Epidermal melanocyte (primary cell): ENCODE measurements around the gene KIF3B.
"Not testable (repeated sequence)": the region's sequence is repeated elsewhere in the genome, so short reads cannot be mapped to it uniquely, and the experiment has no call there.

ENCODE experiments used
- DNase-seq: peaks from one replicate; pipeline ENCODE4 v3.0.0; 2011; ENCODE audit warnings: low spot score; ENCODE audit not compliant: insufficient read length

The KIF3B gene

DNA sequence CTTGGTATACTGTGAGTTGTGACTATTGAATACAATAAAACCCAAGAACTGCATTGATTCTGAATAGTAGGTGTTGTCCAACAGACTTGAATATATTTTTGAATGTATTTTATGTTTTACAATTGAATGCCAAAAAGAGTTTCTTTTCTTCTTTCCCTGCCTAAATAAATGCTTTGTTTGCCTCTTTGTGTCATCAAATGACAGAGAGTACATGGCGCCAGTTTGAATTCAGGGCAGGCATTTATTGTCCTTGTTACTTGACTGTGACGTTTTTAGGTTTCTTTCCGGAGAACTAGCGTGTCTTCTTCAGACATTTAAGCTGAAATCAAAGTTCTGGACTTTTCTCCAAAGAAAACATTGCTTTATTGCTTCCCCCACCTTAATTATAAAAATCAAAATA, 16.6 kb downstream of the KIF3B start:
- DNase-seq, result no peak

DNA sequence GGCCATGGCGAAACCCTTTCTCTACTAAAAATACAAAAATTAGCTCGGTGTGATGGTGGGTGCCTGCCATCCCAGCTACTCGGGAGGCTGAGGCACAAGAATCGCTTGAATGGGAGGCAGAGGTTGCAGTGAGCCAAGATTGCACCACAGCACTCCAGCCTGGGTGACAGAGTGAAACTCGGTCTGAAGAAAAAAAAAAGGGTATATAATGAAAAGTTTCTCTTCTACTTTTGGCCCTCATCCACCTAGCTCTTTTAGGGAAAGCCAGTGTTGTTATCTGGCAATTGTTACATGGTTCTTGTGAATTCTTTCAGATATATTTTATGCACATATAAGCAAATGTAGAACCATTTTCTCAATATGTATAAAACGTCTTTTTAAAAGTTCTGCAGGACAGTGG, 19.0 kb downstream of the KIF3B start:
- no peak for DNase-seq

DNA sequence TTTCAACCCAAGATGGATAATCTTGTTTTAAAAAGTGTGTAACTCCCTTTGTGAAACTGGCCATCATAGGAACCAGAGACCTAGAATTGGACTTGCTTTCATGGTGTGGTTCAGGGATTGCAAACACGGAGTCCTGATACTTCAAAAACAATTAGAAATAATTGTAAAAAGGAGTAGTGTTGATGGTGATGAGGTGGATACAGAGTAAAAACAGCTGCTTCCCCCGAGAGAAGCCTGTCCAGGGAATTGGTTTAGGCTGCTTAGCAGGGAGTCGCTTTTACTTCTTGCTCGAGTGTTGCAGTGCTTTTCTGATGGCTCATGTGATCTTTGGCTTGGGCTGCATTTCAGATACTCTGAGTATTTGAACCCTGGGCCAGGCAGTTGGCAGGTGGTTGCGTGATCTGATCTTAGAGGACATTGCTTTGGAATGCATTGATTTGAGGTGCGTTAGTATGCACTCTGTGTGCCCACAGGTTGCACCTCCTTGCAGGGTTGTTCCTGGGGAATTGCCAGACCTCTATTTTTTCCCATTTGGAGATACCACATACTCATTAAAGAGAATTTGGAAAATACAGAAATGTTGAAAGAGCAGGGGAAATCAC, 19.5 kb downstream of the KIF3B start:
- DNase-seq, result no peak

DNA sequence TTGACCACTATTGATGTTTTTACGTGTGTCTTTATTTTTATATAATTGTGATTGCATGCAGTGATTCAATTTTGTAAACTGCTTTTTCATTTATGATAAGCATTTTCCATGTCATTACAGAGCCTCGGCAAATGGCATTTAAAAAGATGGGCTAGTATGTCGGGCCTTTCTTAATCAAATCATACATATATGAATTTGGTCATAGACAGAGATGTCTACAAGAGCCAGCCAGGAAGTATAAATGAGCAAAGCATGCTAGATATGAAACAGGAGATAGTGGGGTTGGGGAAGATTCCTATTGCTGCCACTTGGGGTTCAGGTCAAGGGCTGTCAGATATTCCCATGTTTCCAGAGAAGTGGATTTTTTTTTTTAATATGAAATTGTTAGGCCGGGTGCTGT, 20.0 kb downstream of the KIF3B start:
- no peak for DNase-seq

DNA sequence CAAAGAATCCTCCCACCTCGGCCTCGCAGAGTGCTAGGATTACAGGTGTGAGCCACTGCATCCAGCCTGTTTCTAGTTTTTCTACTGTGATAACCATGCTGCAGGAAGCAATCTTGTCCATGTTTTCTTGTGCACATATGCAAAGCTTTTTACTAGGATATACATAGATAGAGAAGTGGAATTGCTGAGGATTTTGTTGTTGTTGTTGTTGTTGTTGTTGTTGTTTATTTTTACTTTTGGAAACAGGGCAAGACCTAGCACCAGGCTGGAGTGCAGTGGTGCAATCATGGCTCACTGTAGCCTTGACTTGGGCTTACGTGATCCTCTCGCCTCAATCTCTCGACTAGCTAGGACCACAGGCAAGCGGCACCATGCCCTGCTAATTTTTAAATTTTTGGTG, 23.2 kb downstream of the KIF3B start:
- DNase-seq, result no peak

DNA sequence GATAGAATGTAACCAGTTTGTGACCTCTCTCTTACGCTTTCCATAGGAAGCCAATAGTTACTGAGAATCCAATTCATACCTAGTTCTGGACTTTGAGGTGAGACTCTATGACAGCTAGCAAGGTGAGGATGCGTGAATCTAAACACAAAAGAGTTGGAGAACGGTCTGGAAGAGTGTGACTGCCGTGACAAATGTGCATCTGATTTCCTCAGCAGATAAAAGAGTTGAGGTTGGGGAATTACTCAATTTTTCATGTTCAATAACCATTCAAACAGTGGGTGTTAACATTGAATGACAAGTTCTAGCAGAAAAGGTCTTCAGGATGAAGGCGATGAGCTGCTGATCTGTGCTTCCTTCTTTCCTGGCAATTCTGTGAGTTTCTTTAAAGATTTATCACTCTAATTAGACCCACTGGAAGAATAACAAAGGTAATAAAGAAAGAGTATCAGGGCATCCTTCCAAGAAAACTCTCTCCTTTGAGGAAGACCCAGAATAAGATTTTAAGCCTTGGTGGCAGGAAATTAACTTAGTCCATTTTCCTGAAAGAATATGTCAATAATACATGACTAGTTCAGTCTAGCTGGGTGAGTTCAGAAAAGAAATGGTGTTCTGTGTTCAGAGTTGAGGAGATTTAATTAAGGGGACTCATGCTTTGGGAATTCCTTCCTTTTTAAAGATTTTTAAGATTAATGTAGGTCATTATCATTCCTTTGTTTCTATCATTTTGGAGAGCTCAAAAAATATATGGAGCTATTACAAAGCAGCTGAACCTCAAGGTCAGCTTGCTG, 24.5 kb downstream of the KIF3B start:
- no peak for DNase-seq

DNA sequence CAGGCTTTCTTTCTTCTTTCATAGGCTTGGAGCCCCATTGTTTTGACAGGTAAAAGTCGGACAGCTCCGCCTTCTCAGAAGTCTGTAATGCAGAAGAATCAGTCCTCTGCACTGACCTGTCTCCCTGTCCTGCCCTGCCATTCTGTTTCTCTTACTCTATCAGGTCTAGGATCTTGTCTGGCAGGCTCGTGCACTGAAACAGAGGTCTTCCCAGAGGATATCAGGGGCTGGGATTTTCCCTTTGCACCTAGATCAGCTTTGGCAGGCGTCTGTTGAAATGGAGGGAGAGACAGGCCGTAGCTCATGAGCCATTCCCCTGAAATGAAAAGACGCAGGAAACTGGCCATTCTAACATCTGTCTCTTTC, 25.0 kb downstream of the KIF3B start:
- DNase-seq, result no peak

DNA sequence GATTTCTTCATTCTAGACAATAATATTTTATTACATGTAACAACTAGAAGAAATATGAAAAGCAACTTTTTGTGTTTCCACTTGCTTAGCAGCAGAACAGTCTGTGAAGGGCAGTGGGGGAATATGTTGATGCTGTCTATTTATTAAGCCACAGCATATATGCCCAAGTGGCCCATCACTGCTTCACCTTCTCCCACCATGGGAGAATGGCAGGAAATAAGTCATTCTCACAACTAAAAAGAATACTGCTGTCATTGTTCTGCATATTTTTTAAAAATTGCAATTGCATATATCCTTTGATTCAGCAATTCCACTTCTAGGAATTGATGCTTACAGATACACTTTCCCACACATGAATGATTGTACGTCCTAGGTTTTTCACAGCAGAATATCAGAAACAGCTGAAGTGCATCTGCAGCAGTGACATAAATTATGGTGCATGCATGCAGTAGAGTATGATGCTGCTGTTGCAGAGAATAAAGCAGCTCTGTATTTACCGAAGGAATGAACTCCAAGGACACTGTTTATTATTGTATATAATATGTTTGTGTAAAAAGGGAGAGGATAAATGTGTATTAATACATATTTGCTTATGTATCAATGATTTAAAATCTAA, 26.8 kb downstream of the KIF3B start:
- no peak for DNase-seq

DNA sequence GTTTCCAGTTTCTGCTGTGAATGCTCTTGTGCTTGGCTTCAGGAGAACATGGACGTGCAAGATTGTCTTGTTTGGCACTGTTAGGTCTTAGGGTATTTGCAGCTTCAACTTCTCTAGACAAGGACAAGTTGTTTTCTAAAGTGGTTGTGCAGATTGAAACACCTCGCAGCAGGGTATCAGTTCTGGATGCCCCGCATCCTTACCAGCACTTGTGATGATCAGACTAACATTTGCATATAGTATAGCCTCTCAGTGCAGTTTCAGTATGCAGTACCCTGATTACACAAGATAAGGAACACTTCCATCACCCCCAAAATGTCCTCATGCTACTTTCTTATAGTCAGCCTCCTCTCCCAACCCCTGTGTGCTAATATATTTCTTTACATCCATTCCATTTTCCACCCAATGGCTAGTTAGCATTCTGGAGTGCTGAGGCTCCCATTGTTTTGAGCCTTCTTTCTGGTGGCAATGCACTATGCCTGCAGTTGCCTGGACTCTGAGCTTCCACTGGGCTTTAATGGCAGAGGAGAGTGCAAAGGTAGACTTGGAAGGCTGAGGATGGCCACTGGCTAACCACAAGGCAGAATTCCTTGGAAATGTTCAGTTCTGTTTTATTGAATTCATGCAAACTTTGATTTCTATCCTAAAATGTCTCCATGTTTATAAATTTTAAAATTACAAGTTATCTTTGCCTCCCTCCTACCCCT, 35.4 kb downstream of the KIF3B start:
- DNase-seq, result no peak

DNA sequence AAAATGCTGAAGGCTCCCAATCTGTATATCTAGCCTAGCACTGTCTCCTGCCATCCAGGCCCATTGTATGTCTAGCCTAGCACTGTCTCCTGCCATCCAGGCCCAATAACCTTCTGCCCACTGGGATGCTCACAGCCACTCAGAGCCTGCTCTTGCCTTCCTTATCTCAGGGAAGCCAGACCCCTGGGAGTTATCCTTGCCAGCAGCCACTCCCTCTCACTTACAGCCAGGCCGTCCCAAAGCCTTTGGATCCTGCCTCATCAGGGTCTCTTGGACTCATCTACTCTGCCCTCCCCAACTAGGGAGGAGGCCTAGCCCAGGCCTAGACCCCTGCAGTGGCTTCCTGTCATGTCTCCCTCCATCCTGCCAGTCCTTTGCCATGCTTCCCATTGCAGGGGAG, 37.3 kb downstream of the KIF3B start:
- no peak for DNase-seq

DNA sequence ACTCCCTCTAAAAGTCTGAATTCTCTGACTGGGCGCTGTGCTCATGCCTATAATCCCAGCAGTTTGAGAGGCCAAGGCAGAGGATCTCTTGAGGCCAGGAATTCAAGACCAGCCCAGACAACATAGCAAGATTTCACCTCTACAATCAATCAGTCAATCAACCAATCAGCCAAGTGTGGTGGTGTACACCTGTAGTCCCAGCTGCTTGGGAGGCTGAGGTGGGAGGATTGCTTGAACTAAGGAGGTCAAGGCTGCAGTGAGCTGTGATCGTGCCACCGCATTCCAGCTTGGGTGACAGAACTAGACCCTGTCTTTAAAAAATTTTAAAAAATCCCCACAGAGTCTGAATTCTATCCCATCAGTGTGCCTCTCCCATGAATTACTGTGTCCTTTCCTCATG, 37.9 kb downstream of the KIF3B start:
- DNase-seq, result no peak

DNA sequence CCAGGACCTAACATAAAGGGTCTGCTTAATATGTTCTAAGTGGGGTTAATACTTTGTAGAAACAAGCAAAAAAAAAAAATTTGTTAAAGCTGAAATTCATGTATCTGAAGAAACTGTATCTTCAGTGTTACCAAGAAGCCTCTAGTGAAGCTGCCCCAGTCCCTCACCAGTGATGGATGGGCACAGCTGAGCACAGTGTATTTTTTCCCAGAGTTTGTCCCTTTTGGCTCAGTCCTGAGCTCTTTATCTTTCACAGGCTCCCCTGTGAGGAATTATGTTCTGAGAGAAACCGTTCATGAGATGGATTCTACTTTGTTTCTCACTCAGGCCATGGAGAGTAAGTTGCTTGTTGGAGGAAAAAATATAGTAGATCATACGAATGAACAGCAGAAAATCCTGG, 38.4 kb downstream of the KIF3B start:
- DNase-seq, result no peak

DNA sequence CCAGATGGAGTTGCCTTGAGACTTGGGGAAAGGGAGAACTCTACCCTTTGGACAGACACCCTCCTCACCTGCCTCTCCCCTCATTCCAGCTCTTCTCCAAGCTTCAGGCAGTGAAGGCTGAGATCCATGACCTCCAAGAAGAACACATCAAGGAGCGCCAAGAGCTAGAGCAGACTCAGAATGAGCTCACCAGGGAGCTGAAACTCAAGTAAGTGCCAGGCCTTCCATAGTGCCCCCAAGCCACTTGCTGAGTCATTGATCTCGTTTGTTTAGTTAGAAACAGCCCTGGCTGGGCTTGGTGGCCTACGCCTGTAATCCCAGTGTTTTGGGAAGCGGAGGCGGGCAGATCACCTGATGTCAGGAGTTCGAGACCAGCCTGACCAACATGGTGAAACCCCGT, 39.2 kb downstream of the KIF3B start:
- no peak for DNase-seq

DNA sequence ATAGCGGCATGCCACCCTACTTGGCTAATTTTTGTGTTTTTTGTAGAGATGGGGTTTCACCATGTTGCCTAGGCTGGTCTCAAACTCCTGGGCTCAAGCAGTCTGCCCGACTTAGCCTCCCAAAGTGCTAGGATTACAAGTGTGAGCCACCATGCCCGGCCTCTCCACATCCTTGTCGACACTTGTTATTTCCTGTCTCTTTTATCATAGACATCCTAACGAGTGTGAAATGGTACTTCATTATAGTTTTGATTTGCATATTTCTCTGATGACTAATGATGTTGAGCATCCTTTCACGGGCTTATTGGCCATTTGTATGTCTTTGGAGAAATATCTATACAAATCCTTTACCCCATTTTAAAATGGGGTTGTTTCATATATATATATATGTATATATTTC, 41.6 kb downstream of the KIF3B start:
- no peak for DNase-seq

DNA sequence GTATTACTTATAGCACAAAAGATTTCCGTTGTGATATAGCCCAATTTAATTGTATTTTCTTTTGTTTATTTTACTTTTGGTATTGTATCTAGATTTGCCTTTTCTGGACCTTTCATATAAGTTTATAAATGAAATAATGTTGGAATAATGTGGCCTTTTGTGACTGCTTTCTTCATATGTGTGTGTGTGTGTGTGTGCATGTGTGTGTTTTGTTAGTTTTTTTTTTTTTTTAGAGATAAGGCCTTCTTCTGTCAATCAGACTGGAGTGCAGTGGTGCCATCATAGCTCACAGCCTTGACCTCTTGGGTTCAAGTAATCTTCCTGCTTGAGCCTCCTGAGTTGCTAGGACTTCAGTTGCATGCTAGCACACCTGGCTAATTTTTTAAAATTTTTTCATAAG, 42.9 kb downstream of the KIF3B start:
- no peak for DNase-seq

DNA sequence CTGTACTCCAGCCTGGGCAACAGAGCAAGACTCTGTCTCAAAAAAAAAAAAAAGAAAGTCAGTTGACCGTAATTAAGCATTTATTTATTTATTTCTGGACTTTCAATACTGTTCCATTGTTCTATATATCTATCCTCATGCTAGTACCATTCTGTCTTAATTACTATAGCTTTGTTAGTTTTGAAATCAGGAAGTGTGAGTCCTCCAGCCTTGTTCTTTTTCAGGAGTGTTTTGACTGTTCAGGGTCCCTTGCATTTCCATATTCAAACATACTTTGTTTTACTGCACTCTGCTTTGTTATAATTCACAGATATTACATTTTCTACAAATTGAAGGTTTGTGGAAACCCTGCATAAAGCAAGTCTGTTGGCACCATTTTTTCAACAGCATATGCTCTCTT, 43.9 kb downstream of the KIF3B start:
- no peak for DNase-seq

DNA sequence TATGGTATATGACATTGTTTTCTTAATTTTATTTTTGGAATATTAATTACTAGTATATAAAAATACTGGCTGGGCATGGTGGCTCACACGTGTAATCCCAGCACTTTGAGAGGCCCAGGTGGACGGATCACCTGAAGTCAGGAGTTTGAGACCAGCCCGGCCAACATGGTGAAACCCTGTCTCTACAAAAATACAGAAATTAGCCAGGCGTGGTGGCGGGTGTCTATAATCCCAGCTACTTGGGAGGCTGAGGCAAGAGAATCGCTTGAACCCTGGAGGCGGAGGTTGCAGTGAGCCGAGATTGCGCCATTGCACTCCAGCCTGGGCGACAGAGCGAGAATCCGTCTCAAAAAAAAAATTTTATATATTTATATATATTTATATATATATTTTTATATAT, 44.8 kb downstream of the KIF3B start:
- not testable (repeated sequence) for DNase-seq

DNA sequence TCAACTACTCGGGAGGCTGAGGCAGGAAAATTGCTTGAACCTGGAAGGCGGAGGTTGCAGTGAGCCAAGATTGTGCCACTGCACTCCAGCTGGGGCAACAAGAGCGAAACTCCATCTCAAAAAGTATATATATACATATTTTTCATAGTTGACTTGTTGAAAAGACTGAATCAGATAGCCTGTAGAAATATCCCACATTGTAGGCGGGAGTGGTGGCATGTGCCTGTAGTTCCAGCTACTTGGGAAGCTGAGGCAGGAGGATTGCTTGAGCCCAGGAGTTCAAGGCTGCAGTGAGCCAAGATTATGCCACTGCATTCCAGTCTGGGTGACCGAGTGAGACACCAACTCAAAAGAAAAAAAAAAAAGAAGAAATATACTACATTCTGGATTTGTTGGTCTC, 46.3 kb downstream of the KIF3B start:
- DNase-seq, result not testable (repeated sequence)

DNA sequence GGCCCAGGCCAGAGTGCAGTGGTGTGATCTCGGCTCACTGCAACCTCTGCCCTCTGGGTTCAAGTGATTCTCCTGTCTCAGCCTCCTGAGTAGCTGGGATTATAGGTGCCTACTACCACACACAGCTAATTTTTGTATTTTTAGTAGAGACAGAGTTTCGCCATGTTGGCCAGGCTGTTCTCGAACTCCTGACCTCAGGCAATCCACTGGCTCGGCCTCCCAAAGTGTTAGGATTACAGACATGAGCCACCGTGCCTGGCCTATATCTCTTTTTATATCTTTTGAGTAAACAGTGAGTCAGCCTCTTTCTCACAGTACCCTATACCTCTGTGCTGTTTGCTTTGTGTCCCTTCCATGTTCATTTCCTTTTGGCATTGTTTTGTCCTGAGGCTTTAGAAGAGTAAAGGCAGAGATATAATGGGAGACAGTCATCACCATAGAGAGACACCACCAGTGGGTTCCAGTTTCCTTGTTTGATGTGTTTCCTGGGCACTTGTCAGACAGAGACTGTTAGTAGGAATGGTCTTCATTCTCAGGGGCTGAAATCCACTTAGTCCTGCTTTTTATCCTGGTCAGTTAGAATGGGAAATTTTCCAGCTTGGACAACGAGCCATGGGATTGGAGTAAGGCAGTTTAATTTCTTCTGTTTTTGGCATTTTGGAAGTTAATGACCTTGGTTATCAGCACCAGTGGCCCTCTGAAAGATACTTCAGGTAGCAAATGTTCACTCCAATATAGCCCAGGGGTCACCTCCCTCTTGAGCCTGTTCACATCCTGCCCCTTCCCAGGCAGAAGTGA, 48.5 kb downstream of the KIF3B start:
- DNase-seq, result no peak

DNA sequence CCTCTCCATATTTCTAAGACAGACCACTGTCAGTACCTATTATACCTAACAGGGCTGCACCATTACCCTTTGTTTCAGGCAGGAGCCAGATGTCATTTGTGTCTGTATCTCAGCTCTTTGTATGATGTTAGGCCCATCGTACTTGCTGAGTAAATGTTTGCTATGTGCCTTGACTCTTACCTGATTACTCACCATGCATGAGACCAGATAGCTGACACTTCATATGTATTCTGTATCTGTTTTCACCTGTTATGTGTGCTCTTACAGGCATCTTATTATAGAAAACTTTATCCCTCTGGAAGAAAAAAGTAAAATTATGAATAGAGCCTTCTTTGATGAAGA, 49.0 kb downstream of the KIF3B start:
- DNase-seq, result no peak

DNA sequence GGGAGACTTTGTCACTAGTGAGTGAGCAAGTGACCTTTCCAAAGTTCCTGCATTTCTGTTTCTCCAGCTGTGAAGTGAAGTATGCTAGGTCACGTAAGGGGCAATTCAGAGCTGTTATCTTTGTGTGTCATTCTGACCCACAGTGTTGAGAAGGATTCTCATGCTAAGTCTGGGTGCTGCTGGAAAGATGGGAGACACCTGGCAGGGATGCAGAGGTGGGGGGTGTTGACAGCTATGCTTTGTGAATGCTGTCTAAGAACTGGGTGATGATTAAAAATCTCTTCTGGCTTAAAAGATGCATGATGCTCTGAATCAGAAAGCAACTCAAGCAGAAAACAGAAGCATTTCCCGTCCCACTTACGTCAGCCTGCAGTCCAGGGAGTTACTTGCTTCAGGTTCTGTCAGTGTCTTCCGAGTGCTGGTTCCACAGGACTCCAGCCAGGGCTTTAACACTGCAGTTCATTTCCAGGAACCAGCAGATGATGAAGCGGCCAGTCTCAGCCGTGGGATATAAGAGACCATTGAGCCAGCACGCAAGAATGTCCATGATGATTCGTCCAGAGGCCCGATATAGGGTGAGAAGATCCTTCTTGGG, 49.7 kb downstream of the KIF3B start:
- DNase-seq, result no peak
